Measurements from ENCODE around the gene FRMD4B. TPM values are rescaled to one million over a fixed set of nuclear protein-coding genes. Genes with fewer than 3 reads are reported as not detected.

FRMD4B gene
- total and polyA plus RNA-seq, 2 donors (not counting 1 experiment from before 2014, with no cell fraction given) = 0.86 to 1.2 TPM

DNA sequence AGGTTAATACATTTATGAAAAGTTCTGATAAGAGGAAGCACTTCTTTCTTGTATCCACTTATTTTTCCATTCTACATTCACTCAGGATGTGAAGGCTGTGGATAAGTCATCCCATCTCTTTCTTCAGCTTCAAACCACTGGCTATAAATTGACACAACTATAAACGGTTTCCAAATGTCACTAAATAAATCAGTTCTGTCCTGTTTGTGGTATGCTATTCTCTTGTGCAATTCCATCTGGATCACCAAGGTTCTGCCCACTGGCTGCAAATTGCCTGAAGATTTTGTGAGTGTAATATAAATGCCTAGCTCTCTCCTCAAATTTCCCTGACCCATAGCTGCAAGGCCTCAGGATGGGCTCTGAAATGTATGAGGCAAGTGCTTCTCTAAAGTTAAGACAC is 256.4 kb downstream of the FRMD4B start:
- Histone ChIP-seq H3K36me3 (ENCODE audit: control insufficient read depth, insufficient read depth, low read length) (no peaks in the 10 kb centered on the region), H3K4me2 (ENCODE audit: extremely low read depth, insufficient read depth, low read length) (no peak overlapping the region), H4K20me1 (ENCODE audit: control insufficient read depth, extremely low read depth, insufficient read depth, low read length) (no peaks in the 10 kb centered on the region), H3K9me3 (ENCODE audit: control insufficient read depth, insufficient read depth, low read depth, low read length) (no peaks in the 10 kb centered on the region), H3K4me1 (ENCODE audit: control insufficient read depth, extremely low read depth, insufficient read depth, low read length) (no peaks in the 10 kb centered on the region), H3K4me3 (replicated peaks in 1 of 4; ENCODE audit: control extremely low read depth in 1 of 4, insufficient read depth in 1 of 4, low read depth in 3 of 4, low read length in 4 of 4) (no peak overlapping the region), H3K79me2 (ENCODE audit: control insufficient read depth, insufficient read depth, low read length) (no peaks in the 10 kb centered on the region), H3K27ac (ENCODE audit: insufficient read depth, low read length) (no peak overlapping the region), H2AFZ (ENCODE audit: low read length) (no peak overlapping the region), H3K27me3 (ENCODE audit: control insufficient read depth, insufficient read depth, low read length) (no peaks in the 10 kb centered on the region), H3K9ac (ENCODE audit: insufficient read depth, low read length) (no peak overlapping the region)
- TF ChIP-seq, protein P1, sequence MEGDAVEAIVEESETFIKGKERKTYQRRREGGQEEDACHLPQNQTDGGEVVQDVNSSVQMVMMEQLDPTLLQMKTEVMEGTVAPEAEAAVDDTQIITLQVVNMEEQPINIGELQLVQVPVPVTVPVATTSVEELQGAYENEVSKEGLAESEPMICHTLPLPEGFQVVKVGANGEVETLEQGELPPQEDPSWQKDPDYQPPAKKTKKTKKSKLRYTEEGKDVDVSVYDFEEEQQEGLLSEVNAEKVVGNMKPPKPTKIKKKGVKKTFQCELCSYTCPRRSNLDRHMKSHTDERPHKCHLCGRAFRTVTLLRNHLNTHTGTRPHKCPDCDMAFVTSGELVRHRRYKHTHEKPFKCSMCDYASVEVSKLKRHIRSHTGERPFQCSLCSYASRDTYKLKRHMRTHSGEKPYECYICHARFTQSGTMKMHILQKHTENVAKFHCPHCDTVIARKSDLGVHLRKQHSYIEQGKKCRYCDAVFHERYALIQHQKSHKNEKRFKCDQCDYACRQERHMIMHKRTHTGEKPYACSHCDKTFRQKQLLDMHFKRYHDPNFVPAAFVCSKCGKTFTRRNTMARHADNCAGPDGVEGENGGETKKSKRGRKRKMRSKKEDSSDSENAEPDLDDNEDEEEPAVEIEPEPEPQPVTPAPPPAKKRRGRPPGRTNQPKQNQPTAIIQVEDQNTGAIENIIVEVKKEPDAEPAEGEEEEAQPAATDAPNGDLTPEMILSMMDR (conservative IDR thresholded peaks at IDR 0.05 in 1 of 2, IDR thresholded peaks at IDR 0.05 in 1 of 2; ENCODE audit: low read depth in 1 of 2, low read length in 2 of 2) = no peak
- TF ChIP-seq EZH2 (IDR thresholded peaks at IDR 0.05; ENCODE audit: low read length, missing control alignments) = no peak
- DNase-seq (ENCODE audit: low read depth in 2 of 2) = peak in 1 of 2 donors; percentile 91

DNA sequence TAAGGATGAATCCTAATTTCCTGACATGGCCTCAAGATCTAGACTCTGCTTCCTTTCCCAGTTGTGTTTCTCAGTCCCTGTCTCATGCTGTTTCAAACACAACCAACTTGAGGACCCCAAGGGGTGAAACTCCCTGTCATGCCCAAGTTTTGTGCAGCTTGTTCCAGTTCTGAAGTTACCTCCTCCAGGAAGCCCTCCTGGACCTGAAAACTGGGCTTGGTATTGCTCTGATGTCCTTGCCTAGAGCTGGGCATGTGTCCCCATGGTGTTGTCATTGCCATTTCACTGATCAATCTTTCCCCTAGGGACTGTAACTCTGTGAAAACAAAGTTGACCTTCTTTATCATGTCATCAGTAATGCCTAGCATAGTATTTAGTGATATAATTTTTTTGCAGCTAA is 257.4 kb downstream of the FRMD4B start:
- TF ChIP-seq, protein P1 (conservative IDR thresholded peaks at IDR 0.05 in 1 of 2, IDR thresholded peaks at IDR 0.05 in 1 of 2; ENCODE audit: low read depth in 1 of 2, low read length in 2 of 2) = no peak
- TF ChIP-seq EZH2 (IDR thresholded peaks at IDR 0.05; ENCODE audit: low read length, missing control alignments) = no peak
- Histone ChIP-seq H3K27me3 (ENCODE audit: control insufficient read depth, insufficient read depth, low read length) (no peaks in the 10 kb centered on the region), H3K27ac (ENCODE audit: insufficient read depth, low read length) (no peak overlapping the region), H2AFZ (ENCODE audit: low read length) (no peak overlapping the region), H3K36me3 (ENCODE audit: control insufficient read depth, insufficient read depth, low read length) (no peaks in the 10 kb centered on the region), H4K20me1 (ENCODE audit: control insufficient read depth, extremely low read depth, insufficient read depth, low read length) (no peaks in the 10 kb centered on the region), H3K4me2 (ENCODE audit: extremely low read depth, insufficient read depth, low read length) (no peak overlapping the region), H3K4me3 (replicated peaks in 1 of 4; ENCODE audit: control extremely low read depth in 1 of 4, insufficient read depth in 1 of 4, low read depth in 3 of 4, low read length in 4 of 4) (no peak overlapping the region), H3K79me2 (ENCODE audit: control insufficient read depth, insufficient read depth, low read length) (no peaks in the 10 kb centered on the region), H3K4me1 (ENCODE audit: control insufficient read depth, extremely low read depth, insufficient read depth, low read length) (no peaks in the 10 kb centered on the region), H3K9ac (ENCODE audit: insufficient read depth, low read length) (no peak overlapping the region), H3K9me3 (ENCODE audit: control insufficient read depth, insufficient read depth, low read depth, low read length) (no peaks in the 10 kb centered on the region)
- DNase-seq (ENCODE audit: low read depth in 2 of 2) = no peak

- Histone ChIP-seq H3K9ac (ENCODE audit: insufficient read depth, low read length) (no peak overlapping the region), H3K36me3 (ENCODE audit: control insufficient read depth, insufficient read depth, low read length) (no peaks in the 10 kb centered on the region), H3K4me1 (ENCODE audit: control insufficient read depth, extremely low read depth, insufficient read depth, low read length) (no peaks in the 10 kb centered on the region), H4K20me1 (ENCODE audit: control insufficient read depth, extremely low read depth, insufficient read depth, low read length) (no peaks in the 10 kb centered on the region), H3K4me2 (ENCODE audit: extremely low read depth, insufficient read depth, low read length) (no peak overlapping the region), H3K9me3 (ENCODE audit: control insufficient read depth, insufficient read depth, low read depth, low read length) (no peaks in the 10 kb centered on the region), H2AFZ (ENCODE audit: low read length) (no peak overlapping the region), H3K27ac (ENCODE audit: insufficient read depth, low read length) (no peak overlapping the region), H3K4me3 (replicated peaks in 1 of 4; ENCODE audit: control extremely low read depth in 1 of 4, insufficient read depth in 1 of 4, low read depth in 3 of 4, low read length in 4 of 4) (no peak overlapping the region), H3K27me3 (ENCODE audit: control insufficient read depth, insufficient read depth, low read length) (no peaks in the 10 kb centered on the region), H3K79me2 (ENCODE audit: control insufficient read depth, insufficient read depth, low read length) (no peaks in the 10 kb centered on the region)
- no peak for DNase-seq (ENCODE audit: low read depth in 2 of 2)
- TF ChIP-seq EZH2 (IDR thresholded peaks at IDR 0.05; ENCODE audit: low read length, missing control alignments) = no peak
- TF ChIP-seq, protein P1 (conservative IDR thresholded peaks at IDR 0.05 in 1 of 2, IDR thresholded peaks at IDR 0.05 in 1 of 2; ENCODE audit: low read depth in 1 of 2, low read length in 2 of 2) = no peak
Observed at GRCh38 chr3:69126999-69127398, 258.9 kb downstream of the FRMD4B start.
